OCI-LY1 (cell line): ENCODE results near the gene HGS.

Experiments
- H2AFZ ChIP-seq: fragments of 200-600 bp; sonication (generic), shearing (Covaris generic); 2 replicates; pipeline ENCODE4 v1.6.0; 2014; ENCODE audit warnings: antibody characterized with exemption, mild to moderate bottlenecking, low read length
- H3F3A ChIP-seq: fragments of 200-600 bp; sonication (generic), shearing (Covaris generic); 2 replicates; pipeline ENCODE4 v1.6.0; 2014; ENCODE audit warnings: mild to moderate bottlenecking, antibody characterized with exemption, low read length, moderate library complexity; ENCODE audit not compliant: insufficient read depth
- H3K27ac ChIP-seq: fragments of 200-600 bp; sonication (generic); 2 replicates; pipeline ENCODE4 v1.5.1; 2014; ENCODE audit warnings: low read length, mixed run types, mild to moderate bottlenecking, low read depth; ENCODE audit not compliant: poor library complexity, severe bottlenecking
- H3K27me3 ChIP-seq: fragments of 200-600 bp; sonication (generic); 2 replicates; pipeline ENCODE4 v1.6.0; 2014; ENCODE audit warnings: antibody characterized with exemption, mild to moderate bottlenecking, low read length, moderate library complexity; ENCODE audit not compliant: insufficient read depth
- H3K36me3 ChIP-seq: fragments of 200-600 bp; sonication (generic); 2 replicates; pipeline ENCODE4 v1.6.1; 2014; ENCODE audit warnings: mild to moderate bottlenecking, antibody characterized with exemption, low read length, moderate library complexity, mixed read lengths; ENCODE audit not compliant: insufficient read depth
- H3K4me1 ChIP-seq: fragments of 200-600 bp; sonication (generic); 2 replicates; pipeline ENCODE4 v1.5.1; 2014; ENCODE audit warnings: mild to moderate bottlenecking, low read length, moderate library complexity; ENCODE audit not compliant: insufficient read depth, severe bottlenecking
- H3K4me2 ChIP-seq: fragments of 200-600 bp; sonication (generic), shearing (Covaris generic); 2 replicates; pipeline ENCODE4 v1.6.1; 2014; ENCODE audit warnings: low read length
- H3K4me3 ChIP-seq: fragments of 200-600 bp; sonication (generic); 2 replicates; pipeline ENCODE4 v1.5.1; 2014; ENCODE audit warnings: low read length, low read depth, mild to moderate bottlenecking, mixed read lengths; ENCODE audit not compliant: poor library complexity, severe bottlenecking
- H3K79me2 ChIP-seq: fragments of 200-600 bp; shearing (Covaris generic); 2 replicates; pipeline ENCODE4 v1.6.1; 2016; ENCODE audit warnings: mixed run types, low read length, mixed read lengths; ENCODE audit not compliant: insufficient read depth
- H3K9ac ChIP-seq: fragments of 200-600 bp; sonication (generic), shearing (Covaris generic); 2 replicates; pipeline ENCODE4 v1.6.1; 2014; ENCODE audit warnings: mild to moderate bottlenecking, low read length, mixed read lengths
- H3K9me2 ChIP-seq: fragments of 200-600 bp; sonication (generic), shearing (Covaris generic); 2 replicates; pipeline ENCODE4 v1.6.1; 2014; ENCODE audit warnings: low read depth, mild to moderate bottlenecking, low read length, mixed read lengths
- H3K9me3 ChIP-seq: fragments of 200-600 bp; shearing (Covaris generic); 2 replicates; pipeline ENCODE4 v1.6.1; 2014; ENCODE audit warnings: low read length, mixed read lengths
- H4K20me1 ChIP-seq: fragments of 200-600 bp; sonication (generic), shearing (Covaris generic); 2 replicates; pipeline ENCODE4 v1.6.0; 2016; ENCODE audit warnings: mild to moderate bottlenecking, low read length; ENCODE audit not compliant: insufficient read depth
- CTCF ChIP-seq: fragments of 200-600 bp; sonication (generic), shearing (Covaris generic); IDR thresholded peaks from 2 replicates; pipeline ENCODE4 v1.5.1; 2017; ENCODE audit warnings: mild to moderate bottlenecking, antibody characterized with exemption, low read length, moderate library complexity, mixed read lengths
- EZH2 ChIP-seq: fragments of 200-600 bp; sonication (generic), shearing (Covaris generic); IDR thresholded peaks from 2 replicates; pipeline ENCODE4 v1.8.0; 2017; ENCODE audit warnings: borderline replicate concordance, mixed run types, mild to moderate bottlenecking, antibody characterized with exemption, low read length, moderate library complexity, mixed read lengths

The HGS gene

GRCh38 chr17:81667754-81668153, 16.1 kb upstream of the HGS start:
- Histone ChIP-seq H3K79me2 (no peaks in the 10 kb centered on the region; the same call in 1 of the 2 replicates), H3K4me2 (peak overlapping the region; percentile 93), H3K9ac (peak overlapping the region; percentile 49; the same call in 1 of the 2 replicates), H3K4me1 (peaks cover 24% of the 10 kb centered on the region), H3K9me2 (no peaks in the 10 kb centered on the region), H3K27me3 (no peaks in the 10 kb centered on the region), H3K4me3 (peak overlapping the region; percentile 82), H3F3A (no peaks in the 10 kb centered on the region), H4K20me1 (no peaks in the 10 kb centered on the region), H3K27ac (peak overlapping the region; percentile 38), H3K9me3 (no peaks in the 10 kb centered on the region), H2AFZ (no peak overlapping the region), H3K36me3 (peaks cover 64% of the 10 kb centered on the region)
- peak; percentile 58 for TF ChIP-seq CTCF
- TF ChIP-seq EZH2: no peak

DNA sequence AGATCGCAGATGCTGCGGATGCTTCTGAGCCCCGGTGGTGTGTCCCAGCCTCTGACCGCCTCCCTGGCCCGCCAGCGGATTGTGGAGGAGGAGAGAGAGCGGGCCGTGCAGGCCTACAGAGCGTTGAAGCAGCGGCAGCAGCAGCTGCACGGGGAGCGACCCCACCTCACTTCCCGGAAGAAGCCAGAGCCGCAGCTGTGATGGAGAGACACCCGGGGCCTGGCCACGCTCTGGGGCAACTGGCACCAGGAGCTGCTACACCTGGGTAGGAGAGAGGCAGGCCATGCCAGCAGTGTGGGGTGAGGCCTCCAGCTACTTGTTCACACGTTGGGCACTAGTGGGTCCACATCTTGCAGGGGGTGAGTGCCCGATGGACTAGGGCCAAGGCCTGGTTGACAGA, 11.3 kb upstream of the HGS start:
- Histone ChIP-seq H4K20me1 (no peaks in the 10 kb centered on the region), H3K9me2 (no peaks in the 10 kb centered on the region), H3K9ac (no peak overlapping the region), H3K4me1 (peaks cover 12% of the 10 kb centered on the region), H3K9me3 (no peaks in the 10 kb centered on the region), H3K4me3 (no peak overlapping the region), H3K79me2 (no peaks in the 10 kb centered on the region), H3K36me3 (peaks cover 76% of the 10 kb centered on the region), H3K4me2 (no peak overlapping the region), H3F3A (peaks cover 4% of the 10 kb centered on the region; the same call in 1 of the 2 replicates), H2AFZ (no peak overlapping the region), H3K27ac (no peak overlapping the region), H3K27me3 (no peaks in the 10 kb centered on the region)
- TF ChIP-seq EZH2: no peak
- TF ChIP-seq CTCF: no peak

DNA sequence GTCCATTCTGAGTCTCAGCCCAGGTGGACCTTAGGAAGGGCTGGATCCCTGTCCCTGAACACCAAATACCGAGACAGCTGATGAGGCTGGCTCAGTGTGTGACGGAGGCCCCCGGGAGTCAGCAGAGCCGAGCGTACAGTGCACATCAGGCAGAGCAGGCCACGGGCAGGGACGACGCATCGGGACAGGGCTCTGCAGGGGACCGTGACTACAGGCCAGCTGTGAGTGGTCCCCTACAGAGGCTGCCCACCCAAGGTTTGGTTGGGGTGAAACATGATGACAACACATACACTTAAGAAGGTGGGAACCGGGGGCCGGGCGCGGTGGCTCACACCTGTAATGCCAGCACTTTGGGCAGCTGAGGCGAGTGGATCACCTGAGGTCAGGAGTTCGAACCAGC, 10.9 kb upstream of the HGS start:
- no peaks in the 10 kb centered on the region for H3K9me2 ChIP-seq
- no peak overlapping the region for H3K27ac ChIP-seq
- no peak overlapping the region for H3K9ac ChIP-seq
- H3K4me2 ChIP-seq: no peak overlapping the region
- H3K36me3 ChIP-seq: peaks cover 75% of the 10 kb centered on the region
- TF ChIP-seq EZH2 (no peak), CTCF (no peak)
- peaks cover 4% of the 10 kb centered on the region; the same call in 1 of the 2 replicates for H3F3A ChIP-seq
- no peaks in the 10 kb centered on the region for H4K20me1 ChIP-seq
- no peak overlapping the region for H3K4me3 ChIP-seq
- no peaks in the 10 kb centered on the region for H3K9me3 ChIP-seq
- no peaks in the 10 kb centered on the region for H3K27me3 ChIP-seq
- H3K4me1 ChIP-seq: peaks cover 7% of the 10 kb centered on the region
- H2AFZ ChIP-seq: no peak overlapping the region
- no peaks in the 10 kb centered on the region for H3K79me2 ChIP-seq
